PFSK-1 (cell line): Measurements from ENCODE around the gene TMEM209.

Source experiments
- FOXP2 ChIP-seq: optimal IDR thresholded peaks from 2 replicates; pipeline ENCODE3; 2011; ENCODE audit warnings: borderline replicate concordance, control low read depth, inconsistent platforms; ENCODE audit not compliant: insufficient read depth; ENCODE audit errors: extremely low read length, extremely low read depth
- POLR2AphosphoS5 ChIP-seq: IDR thresholded peaks from 2 replicates; pipeline ENCODE4 v1.6.1; 2012; ENCODE audit warnings: low read depth, mild to moderate bottlenecking, control low read depth, low read length, moderate library complexity
- SIN3A ChIP-seq: IDR thresholded peaks from 2 replicates; pipeline ENCODE4 v1.6.1; 2012; ENCODE audit warnings: mild to moderate bottlenecking, low read length, moderate library complexity, borderline replicate concordance; ENCODE audit not compliant: insufficient read depth
- TAF1 ChIP-seq: IDR thresholded peaks from 2 replicates; pipeline ENCODE4 v1.6.1; 2012; ENCODE audit warnings: low read length, control low read depth, borderline replicate concordance; ENCODE audit not compliant: insufficient read depth
- TF ChIP-seq, protein P1 (sequence below), 2 experiments: IDR thresholded peaks; 2 replicates each; pipeline versions ENCODE4 v1.6.1 to v1.8.0; 2011 to 2012; ENCODE audit warnings: low read depth in 2 of 2, low read length in 2 of 2, control low read depth in 1 of 2, inconsistent platforms in 1 of 2, mild to moderate bottlenecking in 1 of 2, moderate library complexity in 1 of 2; ENCODE audit not compliant: insufficient read depth in 1 of 2

DNA sequence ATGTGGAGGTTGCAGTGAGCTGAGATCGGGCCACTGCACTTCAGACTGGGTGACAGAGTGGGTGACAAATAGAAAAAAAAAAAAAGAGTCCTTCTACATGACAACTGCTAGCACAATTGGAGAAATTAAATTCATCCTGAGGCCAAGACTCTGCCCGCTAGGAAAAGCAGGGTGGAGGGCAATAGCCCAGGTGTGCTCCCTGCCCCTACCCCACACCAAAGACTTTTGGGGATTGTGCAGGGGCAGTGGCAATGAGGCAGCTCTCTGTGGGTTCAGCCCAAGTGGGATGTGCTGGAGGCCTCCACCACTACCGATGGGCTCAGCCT is 61.3 kb downstream of the TMEM209 start:
- TF ChIP-seq FOXP2 (no peak), POLR2AphosphoS5 (no peak), SIN3A (no peak), TAF1 (no peak)
- TF ChIP-seq, protein P1, sequence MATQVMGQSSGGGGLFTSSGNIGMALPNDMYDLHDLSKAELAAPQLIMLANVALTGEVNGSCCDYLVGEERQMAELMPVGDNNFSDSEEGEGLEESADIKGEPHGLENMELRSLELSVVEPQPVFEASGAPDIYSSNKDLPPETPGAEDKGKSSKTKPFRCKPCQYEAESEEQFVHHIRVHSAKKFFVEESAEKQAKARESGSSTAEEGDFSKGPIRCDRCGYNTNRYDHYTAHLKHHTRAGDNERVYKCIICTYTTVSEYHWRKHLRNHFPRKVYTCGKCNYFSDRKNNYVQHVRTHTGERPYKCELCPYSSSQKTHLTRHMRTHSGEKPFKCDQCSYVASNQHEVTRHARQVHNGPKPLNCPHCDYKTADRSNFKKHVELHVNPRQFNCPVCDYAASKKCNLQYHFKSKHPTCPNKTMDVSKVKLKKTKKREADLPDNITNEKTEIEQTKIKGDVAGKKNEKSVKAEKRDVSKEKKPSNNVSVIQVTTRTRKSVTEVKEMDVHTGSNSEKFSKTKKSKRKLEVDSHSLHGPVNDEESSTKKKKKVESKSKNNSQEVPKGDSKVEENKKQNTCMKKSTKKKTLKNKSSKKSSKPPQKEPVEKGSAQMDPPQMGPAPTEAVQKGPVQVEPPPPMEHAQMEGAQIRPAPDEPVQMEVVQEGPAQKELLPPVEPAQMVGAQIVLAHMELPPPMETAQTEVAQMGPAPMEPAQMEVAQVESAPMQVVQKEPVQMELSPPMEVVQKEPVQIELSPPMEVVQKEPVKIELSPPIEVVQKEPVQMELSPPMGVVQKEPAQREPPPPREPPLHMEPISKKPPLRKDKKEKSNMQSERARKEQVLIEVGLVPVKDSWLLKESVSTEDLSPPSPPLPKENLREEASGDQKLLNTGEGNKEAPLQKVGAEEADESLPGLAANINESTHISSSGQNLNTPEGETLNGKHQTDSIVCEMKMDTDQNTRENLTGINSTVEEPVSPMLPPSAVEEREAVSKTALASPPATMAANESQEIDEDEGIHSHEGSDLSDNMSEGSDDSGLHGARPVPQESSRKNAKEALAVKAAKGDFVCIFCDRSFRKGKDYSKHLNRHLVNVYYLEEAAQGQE (IDR thresholded peaks at IDR 0.05; ENCODE audit: insufficient read depth in 1 of 2, low read depth in 2 of 2, low read length in 2 of 2) = no peak
